H1 (cell line): ENCODE data around the gene BAIAP2. TPM values are rescaled to one million over a fixed set of nuclear protein-coding genes. Genes with fewer than 3 reads are reported as not detected.

Source experiments
- ASH2L ChIP-seq: fragments of 200-600, 300-600 bp; sonication (generic); IDR thresholded peaks from one replicate; pipeline ENCODE4 v1.7.1; 2017; ENCODE audit warnings: low read length
- CEBPB ChIP-seq: IDR thresholded peaks from 2 replicates; pipeline ENCODE4 v1.6.1; 2012; ENCODE audit warnings: low read depth, low read length
- GABPA ChIP-seq: IDR thresholded peaks from 2 replicates; pipeline ENCODE4 v1.6.1; 2011; ENCODE audit warnings: mild to moderate bottlenecking, low read length, moderate library complexity, borderline replicate concordance; ENCODE audit not compliant: insufficient read depth
- polyA plus RNA-seq, 7 experiments: library from polyadenylated mRNA; depleted of rRNA in 3 of 7; stranded (reverse) in 5 of 7; unstranded in 2 of 7; fragments of >200 nt in 5 of 7; fragments of 200-250 nt in 2 of 7; gene quantifications; 1 replicate in 5 of 7; 2 replicates in 1 of 7; 4 replicates in 1 of 7; pipeline versions ENCODE4 v1.2.1 to v1.2.3, GENCODE V29; 2011 to 2013; ENCODE audit warnings: missing spikeins in 2 of 7, mixed read lengths in 2 of 7
- total RNA-seq: library from RNA; stranded (reverse); fragmentation: NEBNext Ultra II Directional; extraction: Animal tissue kit (Norgen Biotek cat#: 25700); gene quantifications from 2 replicates; pipeline ENCODE4 v1.2.1, GENCODE V29; 2021

BAIAP2 gene
- total and polyA plus RNA-seq, 2 of the 8 experiments (the other 6 are each of a cell fraction or from before 2014, with no cell fraction given) = 10.0 to 22.8 TPM

DNA sequence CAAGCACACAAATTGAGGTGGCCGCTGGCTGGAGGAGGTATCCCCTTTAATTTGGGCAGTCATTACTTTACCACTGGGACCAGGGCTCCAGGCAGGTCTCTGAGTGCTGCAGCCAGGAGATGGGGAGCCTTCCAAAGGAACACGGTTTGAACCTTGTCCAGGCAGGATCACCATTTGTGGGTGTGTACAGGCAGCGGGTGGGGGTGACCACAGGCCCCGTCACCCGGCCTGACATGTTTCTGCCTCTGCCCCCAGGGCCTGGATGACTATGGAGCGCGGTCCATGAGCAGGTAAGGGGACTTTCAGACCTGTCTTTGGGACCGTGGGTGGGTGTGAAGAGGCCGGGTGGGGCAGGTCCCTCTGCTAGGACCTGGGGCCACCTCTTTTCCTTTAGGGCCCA lies 73.3 kb downstream of the BAIAP2 start (continued):
- no peak for TF ChIP-seq GABPA
- no peak for TF ChIP-seq CEBPB
- TF ChIP-seq ASH2L = no peak
